ENCODE measurements around the gene FNDC10.

FNDC10 gene

GRCh38 chr1:1550591-1551432 is 49.1 kb downstream of the FNDC10 start:
- H3K27ac ChIP-seq, result 0 out of 2 replicates have a peak overlapping the region, but pooled peaks have one; percentile 15
- peak; percentile 41 for TF ChIP-seq CTCF (conservative IDR thresholded peaks at IDR 0.05)

- 0 out of 2 replicates have a peak overlapping the region, but pooled peaks have one; percentile 15 for H3K27ac ChIP-seq
- no peak for TF ChIP-seq CTCF (conservative IDR thresholded peaks at IDR 0.05)
Observed at GRCh38 chr1:1550087-1550486, 49.8 kb downstream of the FNDC10 start.

- TF ChIP-seq CTCF (conservative IDR thresholded peaks at IDR 0.05), result no peak
- no peak overlapping the region for H3K27ac ChIP-seq
Observed at GRCh38 chr1:1548591-1548990, 51.3 kb downstream of the FNDC10 start.

Data from VCaP (cell line).